Motor neuron (in vitro differentiated cells): ENCODE data around the gene NEK5. TPM values are rescaled to one million over a fixed set of nuclear protein-coding genes. Genes with fewer than 3 reads are reported as not detected.

Experiments used
- ATAC-seq, 8 experiments: fragments of 200-7000 bp; cut with Tn5 transposase; replicated peaks in 6 of 8; 2 replicates each; pipeline ENCODE4 v1.8.0; 2021; ENCODE audit warnings: mild to moderate bottlenecking in 8 of 8, moderate library complexity in 8 of 8
- H3K27ac ChIP-seq, 2 donors: fragments of 250-450 bp; sonication (Bioruptor Pico); 2 replicates each; pipeline ENCODE4 v1.9.0; 2021; ENCODE audit warnings: antibody characterized with exemption in 2 of 2, mild to moderate bottlenecking in 2 of 2, moderate library complexity in 1 of 2
- H3K4me1 ChIP-seq, 2 donors: fragments of 250-450 bp; sonication (Bioruptor Pico); replicated peaks in 1 of 2; 2 replicates each; pipeline ENCODE4 v1.6.1; 2021; ENCODE audit warnings: antibody characterized with exemption in 2 of 2, mild to moderate bottlenecking in 2 of 2, moderate library complexity in 1 of 2
- H3K4me3 ChIP-seq, 5 donors: fragments of 250-450 bp; sonication (Bioruptor Pico); 2 replicates each; pipeline ENCODE4 v1.9.0; 2021; ENCODE audit warnings: antibody characterized with exemption in 5 of 5, mild to moderate bottlenecking in 5 of 5, moderate library complexity in 4 of 5
- WGBS, 10 experiments: fragments of 450-650 bp; shearing (Covaris generic); methylation state at CpG; one replicate each; pipeline ENCODE4 v1.0.0; 2022; 5-methylcytosine and 5-hydroxymethylcytosine counted together
- in situ Hi-C, 9 experiments: fragments of 400-800 bp; cut with MboI; loops; one replicate each; pipeline ENCODE4 v1.15.0; 2021; ENCODE audit warnings: low sequenced_read_pairs in 9 of 9, low pct_unique_long_range_greater_than_20kb in 2 of 9; ENCODE audit not compliant: unreplicated experiment in 9 of 9
- total RNA-seq, 8 experiments: library from RNA; unstranded; fragments of 300-600 nt; gene quantifications; 2 replicates each; pipeline versions ENCODE4 v1.2.3 to v1.2.4, GENCODE V29; 2022

The NEK5 gene
- total RNA-seq, 8 experiments from 2014 or later = 0.99 to 8.2 (median 1.4) TPM

- H3K4me1 ChIP-seq = no peaks in the 10 kb centered on the region
- no peak overlapping the region for H3K27ac ChIP-seq
- ATAC-seq = peak in 4 of 8 experiments; percentile 44 to 64 (median 52)
- WGBS, 10 experiments = 38 to 100% (median 67%) methylated on average over 1 to 3 of the region's 3 CpGs; no CpG with 5 or more reads in 1 of the 10 experiments
- H3K4me3 ChIP-seq = no peak overlapping the region
- in situ Hi-C loops = no loop called here
Observed at GRCh38 chr13:52001120-52001731, 127.6 kb downstream of the NEK5 start.

GRCh38 chr13:51999921-52000320 is 129.0 kb downstream of the NEK5 start:
- 0 to 100% (median 58%) methylated on average over 1 of the region's 1 CpG; no CpG with 5 or more reads in 6 of the 10 experiments for WGBS, 10 experiments
- no peak overlapping the region for H3K27ac ChIP-seq
- no peak for ATAC-seq
- in situ Hi-C loops = no loop called here
- no peaks in the 10 kb centered on the region for H3K4me1 ChIP-seq
- no peak overlapping the region for H3K4me3 ChIP-seq

GRCh38 chr13:51999510-51999911 is 129.4 kb downstream of the NEK5 start:
- 11 to 100% (median 91%) methylated on average over 1 to 12 of the region's 13 CpGs; no CpG with 5 or more reads in 3 of the 10 experiments for WGBS, 10 experiments
- Histone ChIP-seq H3K4me1 (no peaks in the 10 kb centered on the region), H3K27ac (no peak overlapping the region), H3K4me3 (no peak overlapping the region)
- no peak for ATAC-seq
- in situ Hi-C loops = no loop called here

GRCh38 chr13:51998723-51999509 is 130.0 kb downstream of the NEK5 start:
- Histone ChIP-seq H3K4me1 (no peaks in the 10 kb centered on the region), H3K27ac (no peak overlapping the region), H3K4me3 (no peak overlapping the region)
- ATAC-seq = peak in 3 of 8 experiments; percentile 61 to 69 (median 63)
- 32 to 75% (median 70%) methylated on average over 3 to 4 of the region's 6 CpGs; no CpG with 5 or more reads in 2 of the 10 experiments for WGBS, 10 experiments
- in situ Hi-C loops = no loop called here

- Histone ChIP-seq H3K4me1 (no peaks in the 10 kb centered on the region), H3K27ac (no peak overlapping the region), H3K4me3 (no peak overlapping the region)
- in situ Hi-C loops = no loop called here
- WGBS, 10 experiments = 0 to 80% (median 60%) methylated on average over 1 to 6 of the region's 8 CpGs; no CpG with 5 or more reads in 1 of the 10 experiments
- ATAC-seq = peak in 1 of 8 experiments; percentile 52
Observed at GRCh38 chr13:51997641-51998330, 131.1 kb downstream of the NEK5 start.

- in situ Hi-C loops = no loop called here
- Histone ChIP-seq H3K4me3 (no peak overlapping the region), H3K27ac (no peak overlapping the region), H3K4me1 (no peaks in the 10 kb centered on the region)
- no peak for ATAC-seq
- 43 to 100% (median 86%) methylated on average over 1 to 2 of the region's 2 CpGs; no CpG with 5 or more reads in 1 of the 10 experiments for WGBS, 10 experiments
Observed at GRCh38 chr13:51997186-51997585, 131.7 kb downstream of the NEK5 start.

- WGBS, 10 experiments = 45 to 100% (median 82%) methylated on average over 1 to 4 of the region's 4 CpGs; no CpG with 5 or more reads in 4 of the 10 experiments
- H3K4me1 ChIP-seq = no peaks in the 10 kb centered on the region
- H3K27ac ChIP-seq = no peak overlapping the region
- no peak for ATAC-seq
- H3K4me3 ChIP-seq = no peak overlapping the region
- in situ Hi-C loops = no loop called here
Observed at GRCh38 chr13:51996641-51997040, 132.2 kb downstream of the NEK5 start.

GRCh38 chr13:51995677-51996551 is 133.0 kb downstream of the NEK5 start:
- H3K27ac ChIP-seq = no peak overlapping the region
- no peaks in the 10 kb centered on the region for H3K4me1 ChIP-seq
- 0 to 100% (median 39%) methylated on average over 1 to 4 of the region's 9 CpGs; no CpG with 5 or more reads in 4 of the 10 experiments for WGBS, 10 experiments
- H3K4me3 ChIP-seq = no peak overlapping the region
- in situ Hi-C loops = no loop called here
- ATAC-seq = peak in 6 of 8 experiments; percentile 17 to 79 (median 30)

GRCh38 chr13:51993713-51994112 is 135.2 kb downstream of the NEK5 start:
- H3K4me3 ChIP-seq = no peak overlapping the region
- 17 to 100% (median 92%) methylated on average over 1 to 2 of the region's 2 CpGs; no CpG with 5 or more reads in 3 of the 10 experiments for WGBS, 10 experiments
- in situ Hi-C loops = no loop called here
- H3K4me1 ChIP-seq = no peaks in the 10 kb centered on the region
- H3K27ac ChIP-seq = no peak overlapping the region
- no peak for ATAC-seq

- 40 to 94% (median 77%) methylated on average over 1 to 3 of the region's 3 CpGs; no CpG with 5 or more reads in 4 of the 10 experiments for WGBS, 10 experiments
- in situ Hi-C loops = no loop called here
Observed at GRCh38 chr13:51988988-51989618, 139.8 kb downstream of the NEK5 start.

More at GRCh38 chr13:51988988-51989618, 139.8 kb downstream of the NEK5 start:
- Histone ChIP-seq H3K4me1 (no peaks in the 10 kb centered on the region), H3K4me3 (no peak overlapping the region), H3K27ac (no peak overlapping the region)
- no peak for ATAC-seq
